Stomach (tissue), 9 donors: ENCODE results near the gene SLC8A3. TPM values are rescaled to one million over a fixed set of nuclear protein-coding genes. Genes with fewer than 3 reads are reported as not detected.
A peak's percentile ranks its signal among the peaks of the same experiment; 100 is the strongest.

Experiments used
- DNase-seq, 2 donors: peaks; one replicate each; pipeline versions ENCODE4 v3.0.0 to v3.0.0-alpha.2; 2013 to 2019
- H3K27ac ChIP-seq, 5 donors: fragments of 200-600 bp in 4 of 5; sonication (generic) in 4 of 5; one replicate each; pipeline ENCODE4 v1.5.1; 2013 to 2019; ENCODE audit warnings: mild to moderate bottlenecking in 1 of 5, moderate library complexity in 1 of 5
- H3K27me3 ChIP-seq, 3 donors: fragments of 200-600 bp; sonication (generic); one replicate each; pipeline ENCODE4 v1.5.1; 2017 to 2019; ENCODE audit warnings: mixed run types in 1 of 3
- H3K36me3 ChIP-seq, 4 donors: fragments of 200-600 bp; sonication (generic); 1 replicate in 3 of 4; 2 replicates in 1 of 4; pipeline ENCODE4 v1.5.1; 2016 to 2019
- H3K4me1 ChIP-seq, 4 donors: fragments of 200-600 bp; sonication (generic); one replicate each; pipeline ENCODE4 v1.5.1; 2016 to 2019
- H3K4me3 ChIP-seq, 4 donors: fragments of 200-600 bp; sonication (generic) in 3 of 4; one replicate each; pipeline ENCODE4 v1.5.1; 2016 to 2019; ENCODE audit warnings: mild to moderate bottlenecking in 1 of 4
- H3K9me3 ChIP-seq, 4 donors: fragments of 200-600 bp; sonication (generic); one replicate each; pipeline ENCODE4 v1.5.1; 2016 to 2019
- EP300 ChIP-seq: sonication (generic); formaldehyde crosslinking; IDR thresholded peaks from one replicate; pipeline ENCODE4 v1.6.1; 2017; ENCODE audit warnings: antibody characterized with exemption
- POLR2A ChIP-seq, 4 donors: fragments of 450-650 bp; IDR thresholded peaks; one replicate each; pipeline ENCODE4 v1.6.1; 2016; ENCODE audit warnings: antibody characterized with exemption in 4 of 4, control low read depth in 2 of 4, mild to moderate bottlenecking in 1 of 4, moderate library complexity in 1 of 4
- POLR2AphosphoS5 ChIP-seq, 3 donors: sonication (generic); formaldehyde crosslinking; IDR thresholded peaks; one replicate each; pipeline ENCODE4 v1.6.1; 2016; ENCODE audit warnings: antibody characterized with exemption in 3 of 3
- WGBS, 5 donors: extraction: QIAGEN DNeasy Blood & Tissue Kit in 3 of 5; methylation state at CpG; one replicate each; pipeline versions ENCODE4 v1.1.5 to v1.1.7; 2013 to 2018; 5-methylcytosine and 5-hydroxymethylcytosine counted together
- intact Hi-C: fragments of 100-400 bp; cut with DNase I; formaldehyde crosslinking; loops from one replicate; pipeline ENCODE4 v1.15.1; 2023; ENCODE audit warnings: low total_unique reads
- polyA plus RNA-seq, 3 donors: library from polyadenylated mRNA; stranded (reverse); fragments of 200-250 nt; gene quantifications; one replicate each; pipeline ENCODE4 v1.2.3, GENCODE V29; 2013
- total RNA-seq, 5 donors: library from RNA; depleted of rRNA; stranded (reverse); fragments of >200 nt; gene quantifications; one replicate each; pipeline versions ENCODE4 v1.1.0 to v1.2.3, GENCODE V29; 2014 to 2016
- TF ChIP-seq, protein P1 (sequence below), 7 experiments: fragments of 450-650 bp in 4 of 7; fragments of 200-600 bp in 3 of 7; sonication (generic) in 3 of 7; IDR thresholded peaks; one replicate each; pipeline ENCODE4 v1.5.1; 2016 to 2019; ENCODE audit warnings: antibody characterized with exemption in 7 of 7, control low read depth in 2 of 7, mild to moderate bottlenecking in 1 of 7
- donor health status: healthy with polysubstance abuse.
- donor health status: Bipolar disorder and iron deficiency.
- donor health status: healthy.

The SLC8A3 gene
- total and polyA plus RNA-seq, 8 donors: 0.03 to 2.4 (median 0.87) TPM; not detected in 1

DNA sequence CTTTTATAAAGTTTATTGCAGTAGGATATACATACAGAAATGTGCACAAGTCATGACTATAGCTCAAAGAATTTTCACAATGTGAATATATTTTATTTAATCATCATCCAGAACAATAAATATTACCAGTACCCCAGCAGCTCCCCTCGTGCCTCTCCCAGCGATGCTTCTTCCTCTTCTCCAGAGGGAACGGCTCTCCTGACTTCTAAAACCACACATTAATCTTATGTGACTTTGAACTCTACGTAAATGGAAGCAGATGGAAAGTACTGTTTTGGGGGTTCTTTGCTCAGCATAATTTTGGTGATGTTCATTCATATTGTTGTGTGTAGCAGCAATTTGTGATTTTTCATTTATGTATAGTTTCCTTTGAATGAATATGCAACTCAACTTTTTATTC is 4.6 kb upstream of the SLC8A3 start:
- Histone ChIP-seq H3K36me3 (no peaks in the 10 kb centered on the region), H3K9me3 (peaks cover 0 to 8% (median 3%) of the 10 kb centered on the region in 4 donors), H3K4me1 (peaks cover 10 to 14% (median 13%) of the 10 kb centered on the region in 4 donors), H3K27me3 (peaks cover 0 to 47% (median 21%) of the 10 kb centered on the region in 3 donors), H3K4me3 (no peak overlapping the region), H3K27ac (no peak overlapping the region)
- intact Hi-C loops: no loop called here
- DNase-seq: no peak
- TF ChIP-seq POLR2A (IDR thresholded peaks at IDR 0.05) (no peak), POLR2AphosphoS5 (IDR thresholded peaks at IDR 0.05) (no peak), EP300 (no peak)
- TF ChIP-seq, protein P1, sequence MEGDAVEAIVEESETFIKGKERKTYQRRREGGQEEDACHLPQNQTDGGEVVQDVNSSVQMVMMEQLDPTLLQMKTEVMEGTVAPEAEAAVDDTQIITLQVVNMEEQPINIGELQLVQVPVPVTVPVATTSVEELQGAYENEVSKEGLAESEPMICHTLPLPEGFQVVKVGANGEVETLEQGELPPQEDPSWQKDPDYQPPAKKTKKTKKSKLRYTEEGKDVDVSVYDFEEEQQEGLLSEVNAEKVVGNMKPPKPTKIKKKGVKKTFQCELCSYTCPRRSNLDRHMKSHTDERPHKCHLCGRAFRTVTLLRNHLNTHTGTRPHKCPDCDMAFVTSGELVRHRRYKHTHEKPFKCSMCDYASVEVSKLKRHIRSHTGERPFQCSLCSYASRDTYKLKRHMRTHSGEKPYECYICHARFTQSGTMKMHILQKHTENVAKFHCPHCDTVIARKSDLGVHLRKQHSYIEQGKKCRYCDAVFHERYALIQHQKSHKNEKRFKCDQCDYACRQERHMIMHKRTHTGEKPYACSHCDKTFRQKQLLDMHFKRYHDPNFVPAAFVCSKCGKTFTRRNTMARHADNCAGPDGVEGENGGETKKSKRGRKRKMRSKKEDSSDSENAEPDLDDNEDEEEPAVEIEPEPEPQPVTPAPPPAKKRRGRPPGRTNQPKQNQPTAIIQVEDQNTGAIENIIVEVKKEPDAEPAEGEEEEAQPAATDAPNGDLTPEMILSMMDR (IDR thresholded peaks at IDR 0.05): no peak
- WGBS, 5 donors: 34 to 54% (median 50%) methylated on average over 4 of the region's 4 CpGs

DNA sequence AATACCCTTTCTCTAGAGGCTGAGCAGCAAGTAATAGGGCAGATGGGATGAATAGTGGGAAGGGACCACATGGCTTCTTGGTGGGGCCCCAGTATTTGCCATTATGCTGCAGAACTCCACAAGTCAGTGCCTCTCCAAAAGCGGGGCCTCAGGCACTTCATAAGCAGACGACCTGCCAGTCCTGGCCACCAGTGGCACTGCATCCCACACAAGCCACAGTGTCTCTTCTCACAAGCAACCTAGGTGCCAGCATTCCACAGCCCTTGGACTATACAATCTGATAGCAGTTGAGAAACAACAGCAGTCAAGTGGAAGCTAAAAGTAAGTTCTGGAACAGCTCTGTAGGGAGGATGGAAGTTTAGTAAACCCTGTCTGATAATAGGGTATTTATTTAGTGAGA is 4.2 kb upstream of the SLC8A3 start:
- no peaks in the 10 kb centered on the region for H3K36me3 ChIP-seq
- H3K4me1 ChIP-seq: peaks cover 15 to 19% (median 17%) of the 10 kb centered on the region in 4 donors
- H3K27ac ChIP-seq: no peak overlapping the region
- TF ChIP-seq EP300 (no peak), POLR2AphosphoS5 (IDR thresholded peaks at IDR 0.05) (no peak), POLR2A (IDR thresholded peaks at IDR 0.05) (no peak)
- TF ChIP-seq, protein P1 (IDR thresholded peaks at IDR 0.05): no peak
- H3K9me3 ChIP-seq: peaks cover 0 to 8% (median 3%) of the 10 kb centered on the region in 4 donors
- peaks cover 0 to 52% (median 26%) of the 10 kb centered on the region in 3 donors for H3K27me3 ChIP-seq
- H3K4me3 ChIP-seq: no peak overlapping the region
- intact Hi-C loops: no loop called here
- no peak for DNase-seq
- 54 to 72% (median 64%) methylated on average over 2 of the region's 2 CpGs for WGBS, 5 donors

DNA sequence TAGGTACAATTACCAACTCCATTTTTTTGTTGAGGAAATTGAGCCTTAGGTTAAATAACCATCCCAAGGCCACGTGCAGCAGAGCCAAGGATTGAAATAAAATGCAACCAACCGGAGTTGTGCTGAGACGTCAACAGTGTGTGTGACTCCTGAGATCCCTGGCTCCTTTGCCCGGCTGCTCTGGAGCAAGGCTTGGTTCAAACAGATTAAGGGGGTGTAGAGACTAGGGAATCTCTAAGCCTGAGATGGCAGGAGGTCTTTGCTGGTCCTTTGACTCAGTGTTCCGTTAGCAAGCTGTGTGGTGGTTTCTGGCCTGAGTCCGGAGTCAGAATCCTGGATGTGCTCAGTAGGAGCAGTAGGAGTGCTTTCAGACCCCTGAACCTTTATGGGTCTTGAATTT is 1.4 kb upstream of the SLC8A3 start:
- Histone ChIP-seq H3K4me1 (peaks cover 21 to 33% (median 28%) of the 10 kb centered on the region in 4 donors), H3K27ac (no peak overlapping the region), H3K36me3 (no peaks in the 10 kb centered on the region), H3K27me3 (peaks cover 0 to 78% (median 45%) of the 10 kb centered on the region in 3 donors), H3K4me3 (no peak overlapping the region), H3K9me3 (peaks cover 0 to 4% (median 1%) of the 10 kb centered on the region in 4 donors)
- intact Hi-C loops: no loop called here
- 78 to 90% (median 89%) methylated on average over 6 of the region's 6 CpGs for WGBS, 5 donors
- TF ChIP-seq POLR2AphosphoS5 (IDR thresholded peaks at IDR 0.05): no peak
- TF ChIP-seq POLR2A (IDR thresholded peaks at IDR 0.05): no peak
- no peak for TF ChIP-seq EP300
- TF ChIP-seq, protein P1 (IDR thresholded peaks at IDR 0.05): no peak
- no peak for DNase-seq

DNA sequence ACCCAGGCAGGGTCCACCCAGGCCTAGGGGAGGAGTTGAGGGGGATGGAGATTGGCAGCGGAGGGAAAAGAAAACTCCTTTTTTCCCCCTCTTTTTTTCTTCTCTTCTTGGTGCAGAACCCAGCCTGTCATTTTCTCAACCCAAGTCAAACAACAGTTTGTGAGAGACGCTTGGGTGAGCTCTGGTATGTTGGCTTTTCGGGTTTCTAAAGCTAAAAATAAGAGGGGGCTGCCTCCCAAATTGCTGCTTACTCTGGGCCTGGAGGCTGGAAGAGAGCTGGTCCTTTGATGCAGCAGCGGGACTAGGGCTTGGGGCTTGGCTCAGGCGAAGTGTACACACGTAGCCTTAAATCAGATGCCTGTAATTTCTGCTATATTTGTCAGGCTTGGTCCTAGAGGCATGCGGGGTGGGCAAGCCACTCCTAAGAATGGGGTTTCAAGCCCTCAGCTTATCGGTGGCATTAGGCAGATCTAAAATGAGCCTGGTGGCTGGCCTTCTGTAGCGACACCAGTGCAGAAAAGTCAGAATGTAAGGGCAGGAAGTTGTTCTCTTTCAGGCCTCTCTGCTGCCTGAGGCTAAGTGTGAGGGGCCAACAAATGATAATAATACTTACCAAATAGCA is 816 bp upstream of the SLC8A3 start:
- no peaks in the 10 kb centered on the region for H3K36me3 ChIP-seq
- 41 to 57% (median 44%) methylated on average over 7 to 9 of the region's 9 CpGs for WGBS, 5 donors
- peaks cover 0 to 81% (median 45%) of the 10 kb centered on the region in 3 donors for H3K27me3 ChIP-seq
- peaks cover 21 to 33% (median 28%) of the 10 kb centered on the region in 4 donors for H3K4me1 ChIP-seq
- H3K27ac ChIP-seq: no peak overlapping the region
- DNase-seq: no peak
- TF ChIP-seq POLR2AphosphoS5 (IDR thresholded peaks at IDR 0.05) (no peak), POLR2A (IDR thresholded peaks at IDR 0.05) (no peak), EP300 (no peak)
- TF ChIP-seq, protein P1 (IDR thresholded peaks at IDR 0.05): no peak
- intact Hi-C loops: no loop called here
- no peaks in the 10 kb centered on the region for H3K9me3 ChIP-seq
- H3K4me3 ChIP-seq: peak overlapping the region; percentile 45 to 67 (median 54)
